ENCODE results near the gene NAV2.

- TF ChIP-seq EZH2 (IDR thresholded peaks at IDR 0.05) (no peak), POLR2AphosphoS5 (IDR thresholded peaks at IDR 0.05; ENCODE audit: borderline replicate concordance, low read depth, low read length) (no peak)
These were observed 448.0 kb downstream of the NAV2 start, which contains the start of gene DBX1 for GRCh38 chr11:20160425-20161229.

Measured in SK-N-MC (cell line).